GM21526 (cell line): ENCODE data around the gene ETV5.
"Not testable (repeated sequence)": the region's sequence is repeated elsewhere in the genome, so short reads cannot be mapped to it uniquely, and the experiment has no call there.

Experiments used
- ATAC-seq: cut with Tn5 transposase; IDR thresholded peaks from one replicate; pipeline ENCODE4 v1.9.1; 2021; ENCODE audit warnings: moderate library complexity; ENCODE audit not compliant: unreplicated experiment, low FRiP score

The ETV5 gene

GRCh38 chr3:186038360-186038759 is 70.5 kb downstream of the ETV5 start:
- no peak for ATAC-seq

GRCh38 chr3:186035277-186035676 is 73.6 kb downstream of the ETV5 start:
- ATAC-seq: no peak

GRCh38 chr3:186032321-186032720 is 76.6 kb downstream of the ETV5 start:
- no peak for ATAC-seq

- ATAC-seq: not testable (repeated sequence)
Measured at GRCh38 chr3:186025993-186026392, 82.9 kb downstream of the ETV5 start.

- ATAC-seq: no peak
Measured at GRCh38 chr3:186025161-186025560, 83.7 kb downstream of the ETV5 start.

GRCh38 chr3:186024210-186024609 is 84.7 kb downstream of the ETV5 start:
- ATAC-seq: no peak

- ATAC-seq: no peak
Measured at GRCh38 chr3:186022931-186023330, 86.0 kb downstream of the ETV5 start.

- ATAC-seq: no peak
Measured at GRCh38 chr3:186021673-186022362, 87.1 kb downstream of the ETV5 start.

GRCh38 chr3:186021250-186021649 is 87.6 kb downstream of the ETV5 start:
- not testable (repeated sequence) for ATAC-seq

- ATAC-seq: not testable (repeated sequence)
Measured at GRCh38 chr3:186019288-186019687, 89.6 kb downstream of the ETV5 start.

GRCh38 chr3:186014866-186015265 is 94.0 kb downstream of the ETV5 start:
- ATAC-seq: no peak

GRCh38 chr3:186013312-186013711 is 95.6 kb downstream of the ETV5 start:
- ATAC-seq: no peak

- ATAC-seq: no peak
Measured at GRCh38 chr3:186012137-186012536, 96.8 kb downstream of the ETV5 start.

GRCh38 chr3:186004671-186005070 is 104.2 kb downstream of the ETV5 start:
- no peak for ATAC-seq

GRCh38 chr3:186004209-186004608 is 104.7 kb downstream of the ETV5 start:
- no peak for ATAC-seq

- peak; percentile 85 for ATAC-seq
Measured at GRCh38 chr3:186003610-186004009, 105.3 kb downstream of the ETV5 start.

GRCh38 chr3:186002884-186003472 is 105.9 kb downstream of the ETV5 start:
- no peak for ATAC-seq

- ATAC-seq: no peak
Measured at GRCh38 chr3:186001842-186002241, 107.0 kb downstream of the ETV5 start.

- ATAC-seq: no peak
Measured at GRCh38 chr3:185999221-185999620, 109.7 kb downstream of the ETV5 start.

- ATAC-seq: no peak
Measured at GRCh38 chr3:185998136-185998535, 110.8 kb downstream of the ETV5 start.

GRCh38 chr3:185997130-185997529 is 111.8 kb downstream of the ETV5 start:
- no peak for ATAC-seq
